HG02943 (cell line): ENCODE measurements around the gene ASB16.
"Not testable (repeated sequence)": the region's sequence is repeated elsewhere in the genome, so short reads cannot be mapped to it uniquely, and the experiment has no call there.

Experiments used
- ATAC-seq: cut with Tn5 transposase; IDR thresholded peaks from one replicate; pipeline ENCODE4 v1.9.1; 2021; ENCODE audit warnings: mild to moderate bottlenecking, low read depth, moderate library complexity; ENCODE audit not compliant: unreplicated experiment

The ASB16 gene

DNA sequence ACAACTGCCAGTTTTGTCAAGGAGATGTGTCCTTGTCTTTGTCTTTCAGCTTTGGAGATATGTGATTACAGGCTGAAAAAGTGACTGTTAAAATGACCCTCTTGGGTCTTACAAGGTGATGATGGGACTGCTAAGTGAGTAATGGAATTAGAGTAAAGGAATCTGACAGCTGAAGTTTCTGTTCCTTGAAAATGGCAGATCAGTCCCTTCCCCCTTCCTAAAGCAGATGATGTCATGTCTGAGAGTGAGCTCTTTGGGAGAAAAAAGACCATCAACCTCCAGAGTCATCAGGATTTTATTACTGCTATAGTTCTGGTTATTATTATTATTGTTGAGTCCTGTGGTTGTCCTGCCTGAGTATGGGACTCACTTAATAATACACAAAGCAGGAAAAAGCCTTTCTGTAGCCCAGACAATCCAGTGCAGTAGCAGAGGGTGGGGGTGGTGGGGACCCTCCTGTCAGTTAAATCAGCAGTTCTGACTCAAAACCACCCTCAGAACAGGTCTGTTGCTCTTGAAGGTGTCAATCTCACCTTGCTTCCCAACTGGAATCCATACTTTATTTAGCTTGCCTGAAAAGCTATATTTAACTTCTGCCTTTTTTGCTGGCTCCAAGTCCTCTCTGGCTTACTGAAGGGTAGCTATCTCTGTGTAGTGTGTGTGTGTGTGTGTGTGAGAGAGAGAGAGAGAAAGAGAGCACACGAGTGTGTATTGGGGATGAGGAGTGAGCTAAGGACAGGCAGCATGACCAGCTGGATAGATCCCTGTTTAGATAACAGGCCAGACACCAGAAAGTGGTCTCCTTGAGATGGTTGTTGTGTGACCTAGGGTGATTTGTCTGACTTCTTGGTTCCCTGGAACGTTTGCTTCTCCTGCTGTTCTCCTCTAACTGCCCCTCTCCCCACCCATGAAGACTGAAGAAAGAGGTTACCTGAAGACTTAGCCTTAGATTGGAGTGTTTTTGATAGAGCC, 23.8 kb upstream of the ASB16 start:
- no peak for ATAC-seq

DNA sequence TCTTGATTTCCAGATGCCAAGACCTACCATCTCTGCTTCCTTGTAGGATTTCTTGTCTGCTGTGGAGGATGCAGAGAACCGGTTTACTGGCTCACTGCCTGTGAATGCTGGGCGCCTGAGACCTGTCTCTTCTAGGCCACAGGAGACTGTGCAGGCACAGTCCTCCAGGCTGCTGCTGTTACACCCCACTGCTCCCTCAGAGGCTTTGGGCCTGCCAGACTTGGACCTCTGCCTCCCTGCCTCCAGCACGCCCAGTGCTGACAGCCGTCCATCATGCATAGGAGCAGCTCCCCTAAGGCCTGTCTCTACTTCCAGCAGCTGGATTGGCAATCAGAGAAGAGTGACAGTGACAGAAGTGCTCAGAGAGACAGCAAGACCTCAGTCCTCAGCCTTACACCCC, 22.7 kb upstream of the ASB16 start:
- no peak for ATAC-seq

DNA sequence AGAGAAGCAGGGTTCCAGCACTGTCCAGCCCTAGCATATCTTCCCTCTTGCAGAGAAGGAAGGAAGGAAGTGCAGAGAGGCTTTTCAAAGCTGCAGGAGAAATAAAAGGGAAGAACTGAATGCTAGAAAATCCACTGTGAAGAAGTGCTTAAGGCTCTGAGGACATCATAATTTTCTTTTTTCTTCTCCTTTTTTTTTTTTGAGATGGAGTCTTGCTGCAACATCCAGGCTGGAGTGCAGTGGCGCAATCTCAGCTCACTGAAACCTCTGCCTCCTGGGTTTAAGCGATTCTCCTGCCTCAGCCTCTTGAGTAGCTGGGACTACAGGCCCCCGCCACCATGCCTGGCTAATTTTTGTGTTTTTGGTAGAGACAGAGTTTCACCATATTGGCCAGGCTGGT, 21.4 kb upstream of the ASB16 start:
- not testable (repeated sequence) for ATAC-seq

DNA sequence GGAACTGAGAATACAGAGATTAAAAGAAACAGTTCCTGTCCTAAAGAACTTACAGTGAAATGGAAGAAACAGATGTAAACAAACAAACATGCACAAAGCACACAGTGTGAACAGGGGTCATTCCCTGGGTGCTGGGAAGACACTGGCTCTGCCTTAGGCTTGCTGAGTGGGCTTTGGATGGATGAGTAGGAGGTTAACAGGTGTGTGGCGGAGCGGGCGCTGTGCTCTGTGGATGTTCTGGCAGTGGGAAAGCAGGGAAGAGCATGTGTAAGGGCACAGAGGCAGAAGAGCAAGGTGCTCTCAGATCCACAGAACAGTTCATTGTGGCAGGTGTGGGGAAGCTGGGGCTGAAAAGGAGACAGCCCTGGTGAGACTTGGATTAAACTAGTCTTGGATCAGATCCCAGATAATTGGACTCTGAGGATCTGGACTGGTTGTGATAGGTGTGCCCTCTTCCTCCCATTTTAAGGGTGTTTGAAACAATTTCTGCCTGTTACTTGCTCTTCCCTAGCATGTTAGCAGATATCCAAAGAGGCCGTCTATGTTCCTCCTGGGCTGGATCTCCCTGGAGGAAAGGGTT, 20.7 kb upstream of the ASB16 start:
- ATAC-seq: no peak

DNA sequence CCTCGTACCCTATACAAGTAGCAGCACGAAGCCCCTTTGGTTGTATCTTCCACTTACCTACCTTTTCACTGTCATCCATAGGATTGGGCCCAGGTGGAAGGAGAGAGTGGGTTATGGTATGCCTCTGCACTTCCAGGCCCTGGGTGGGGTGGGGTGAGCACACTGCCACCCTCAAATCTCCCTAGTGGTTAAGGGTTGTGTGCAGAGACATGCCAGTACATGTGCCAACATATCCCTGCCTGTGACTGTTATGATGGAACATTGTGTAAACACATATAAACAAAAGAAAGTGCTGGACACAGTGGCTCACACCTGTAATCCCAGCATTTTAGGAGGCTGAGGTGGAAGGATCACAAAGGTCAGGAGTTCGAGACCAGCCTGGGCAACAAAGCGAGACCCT, 17.6 kb upstream of the ASB16 start:
- no peak for ATAC-seq

DNA sequence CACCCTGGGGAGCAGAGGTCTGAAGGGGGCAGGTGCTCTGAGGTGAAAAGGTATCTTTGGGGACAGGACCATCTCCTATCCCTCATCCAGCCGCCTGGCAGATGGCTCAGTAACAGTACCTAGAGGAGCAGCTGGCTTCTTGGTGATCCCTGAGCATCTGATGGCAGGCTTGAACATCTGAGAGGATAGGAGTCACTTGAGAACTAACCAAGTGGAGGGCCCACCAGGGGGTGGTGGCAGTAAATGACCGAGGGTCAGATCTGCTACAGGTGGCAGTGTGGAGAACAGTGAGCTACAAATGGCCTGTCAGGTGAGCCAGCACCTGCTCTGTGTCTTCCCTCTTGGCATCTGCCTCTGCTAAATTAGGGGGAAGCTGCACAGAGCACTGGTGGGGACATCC, 15.0 kb upstream of the ASB16 start:
- ATAC-seq: no peak

DNA sequence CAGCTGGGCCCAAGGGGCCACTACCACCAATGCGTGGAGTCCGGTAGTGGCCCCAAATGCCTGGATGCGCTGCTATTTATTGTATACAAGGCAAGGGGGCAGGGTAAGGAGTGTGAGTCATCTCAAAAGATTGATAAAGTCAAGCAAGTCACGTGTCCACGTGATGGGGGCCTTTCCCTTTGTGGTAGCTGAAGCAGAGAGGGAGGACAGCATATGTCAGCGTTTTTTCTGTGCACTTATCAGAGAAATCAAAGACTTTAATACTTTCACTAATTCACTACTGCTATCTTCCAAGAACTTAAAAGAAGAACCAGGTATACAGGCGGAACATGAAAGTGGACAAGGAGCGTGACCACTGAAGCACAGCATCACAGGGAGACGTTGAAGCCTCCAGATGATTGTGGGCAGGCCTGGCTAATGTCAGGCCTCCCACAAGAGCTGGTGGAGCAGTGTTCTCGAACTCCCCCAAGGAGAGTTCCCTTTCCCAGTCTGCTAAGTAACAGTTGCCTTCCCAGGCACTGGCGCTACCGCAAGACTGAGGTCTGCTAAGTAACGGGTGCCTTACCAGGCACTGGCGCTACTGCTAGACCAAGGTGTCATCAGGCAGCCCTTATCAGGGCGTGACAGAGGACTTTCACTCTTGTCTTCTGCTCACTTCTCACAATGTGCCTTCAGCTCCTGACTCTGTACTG, 10.8 kb upstream of the ASB16 start:
- no peak for ATAC-seq

DNA sequence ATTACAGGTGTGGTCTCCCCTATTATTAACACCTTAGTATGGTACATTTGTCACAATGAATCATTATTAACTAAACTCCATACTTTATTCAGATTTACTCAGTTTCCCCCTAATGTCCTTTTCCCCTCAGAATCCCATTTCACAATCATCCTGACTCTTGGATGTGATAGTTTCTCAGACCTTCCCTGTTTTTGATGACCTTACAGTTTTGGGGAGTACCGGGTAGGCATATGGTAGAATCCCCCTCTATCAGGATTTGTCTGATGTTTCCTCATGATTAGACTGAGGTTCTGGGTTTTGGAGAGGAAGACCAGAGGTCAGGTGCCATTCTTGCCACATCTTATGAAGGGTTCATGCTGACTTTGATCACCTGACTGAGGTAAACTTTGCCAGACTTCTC, 6.0 kb upstream of the ASB16 start:
- ATAC-seq: no peak

DNA sequence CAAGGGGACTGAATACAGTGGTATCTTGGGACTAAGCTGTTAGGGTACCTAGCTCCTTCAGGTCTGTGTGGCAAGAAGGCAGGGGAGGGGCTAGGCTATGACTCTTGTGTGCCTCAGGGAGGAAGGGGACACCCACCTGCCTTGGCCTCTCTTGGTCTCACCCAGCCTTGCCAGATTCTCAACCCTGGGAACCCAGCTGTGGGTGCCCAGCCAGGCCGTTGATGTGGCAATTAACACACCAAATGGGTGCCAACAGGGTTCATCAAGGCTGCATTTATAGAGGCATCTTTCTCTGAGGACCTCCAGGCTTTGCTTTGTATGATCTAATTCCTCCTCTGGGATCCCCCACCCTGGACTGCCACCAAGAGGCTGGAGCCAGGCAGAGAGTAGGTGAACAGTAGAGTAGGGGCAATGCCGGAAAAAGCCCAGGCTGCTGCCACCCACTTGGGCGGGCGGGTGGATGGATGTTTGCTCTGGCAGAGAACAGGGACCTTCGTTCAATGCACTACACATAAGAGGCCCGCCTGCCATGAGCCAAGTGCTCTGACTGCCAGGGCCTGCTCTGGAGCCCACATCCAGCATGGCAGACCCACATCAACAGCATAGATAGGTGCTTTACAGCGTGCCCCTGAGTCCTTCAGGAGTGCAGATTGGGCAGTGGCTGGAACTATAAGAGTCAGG, 3.2 kb upstream of the ASB16 start:
- no peak for ATAC-seq

DNA sequence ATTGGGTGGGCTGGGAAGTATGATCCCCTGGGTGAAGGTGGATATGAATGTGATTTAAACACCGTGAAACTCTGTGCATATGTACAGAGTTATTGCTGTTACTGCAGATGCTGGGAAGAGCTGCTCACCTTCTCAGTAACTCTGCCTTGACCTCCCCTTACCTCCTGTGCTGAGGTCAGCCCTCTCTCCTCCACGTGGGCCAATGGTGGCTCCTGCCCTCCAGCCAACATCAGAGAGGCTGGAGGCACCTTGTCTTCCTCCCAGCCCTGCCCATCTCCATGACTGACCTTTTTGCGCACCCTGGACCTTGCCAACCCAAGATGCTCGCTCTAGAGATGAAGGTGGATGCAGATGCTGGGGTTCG, 387 bp upstream of the ASB16 start:
- ATAC-seq: no peak

DNA sequence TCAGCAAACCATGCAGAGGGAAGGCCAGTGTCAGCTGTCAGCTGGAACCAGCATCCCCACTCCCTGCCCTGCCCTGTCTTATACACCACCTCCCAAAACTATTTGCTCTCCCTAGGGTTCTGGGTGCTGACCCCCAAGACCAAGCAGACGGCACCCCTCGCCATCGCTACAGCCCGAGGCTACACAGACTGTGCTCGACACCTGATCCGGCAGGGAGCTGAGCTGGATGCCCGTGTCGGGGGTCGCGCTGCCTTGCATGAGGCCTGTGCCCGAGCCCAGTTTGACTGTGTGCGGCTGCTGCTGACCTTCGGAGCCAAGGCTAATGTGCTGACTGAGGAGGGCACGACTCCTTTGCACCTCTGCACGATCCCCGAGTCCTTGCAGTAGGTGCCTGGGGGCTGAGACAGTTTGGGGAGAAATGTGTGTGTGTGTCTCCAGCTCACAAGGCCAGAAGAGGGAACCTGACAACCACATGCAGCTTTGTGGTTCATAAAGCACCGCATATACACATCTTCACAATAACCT, 1.5 kb downstream of the ASB16 start:
- ATAC-seq: no peak

DNA sequence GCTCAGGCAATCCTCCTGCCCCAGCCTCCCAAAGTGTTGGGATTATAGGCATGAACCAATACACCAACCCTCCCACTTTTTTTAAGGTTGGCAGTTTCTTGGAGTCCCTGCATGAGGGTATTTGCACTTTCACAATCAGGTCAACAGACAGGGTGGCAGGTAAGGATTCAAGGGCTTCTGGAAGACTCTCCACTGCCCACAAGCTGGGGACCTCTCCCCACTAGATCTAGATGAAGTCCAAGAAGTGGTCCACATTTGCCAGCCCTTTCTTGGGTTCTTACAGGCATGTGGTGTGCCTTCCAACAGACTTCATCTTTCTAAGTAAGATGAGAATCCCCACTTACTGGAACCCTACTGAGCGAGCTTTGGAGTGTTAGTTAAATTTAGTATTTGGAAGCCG, 3.9 kb downstream of the ASB16 start:
- no peak for ATAC-seq

DNA sequence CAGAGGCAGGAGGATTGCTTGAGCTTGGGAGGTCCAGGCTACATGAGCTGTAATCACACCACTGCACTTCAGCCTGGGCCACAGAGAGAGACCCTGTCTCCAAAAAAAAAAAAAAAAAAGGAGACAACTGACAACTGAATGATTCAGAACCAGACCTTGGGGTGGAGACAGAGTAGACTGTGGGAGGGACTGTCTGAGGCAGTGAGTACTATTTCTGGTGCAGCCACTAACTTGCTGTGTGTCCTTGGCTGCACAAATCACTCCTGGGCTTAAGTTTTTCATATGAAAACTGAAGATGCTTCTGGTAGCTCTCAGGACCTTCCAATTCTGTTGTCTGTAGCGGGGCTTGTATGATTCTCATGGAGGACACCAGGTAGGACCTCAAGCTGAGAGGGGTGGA, 5.8 kb downstream of the ASB16 start:
- no peak for ATAC-seq

DNA sequence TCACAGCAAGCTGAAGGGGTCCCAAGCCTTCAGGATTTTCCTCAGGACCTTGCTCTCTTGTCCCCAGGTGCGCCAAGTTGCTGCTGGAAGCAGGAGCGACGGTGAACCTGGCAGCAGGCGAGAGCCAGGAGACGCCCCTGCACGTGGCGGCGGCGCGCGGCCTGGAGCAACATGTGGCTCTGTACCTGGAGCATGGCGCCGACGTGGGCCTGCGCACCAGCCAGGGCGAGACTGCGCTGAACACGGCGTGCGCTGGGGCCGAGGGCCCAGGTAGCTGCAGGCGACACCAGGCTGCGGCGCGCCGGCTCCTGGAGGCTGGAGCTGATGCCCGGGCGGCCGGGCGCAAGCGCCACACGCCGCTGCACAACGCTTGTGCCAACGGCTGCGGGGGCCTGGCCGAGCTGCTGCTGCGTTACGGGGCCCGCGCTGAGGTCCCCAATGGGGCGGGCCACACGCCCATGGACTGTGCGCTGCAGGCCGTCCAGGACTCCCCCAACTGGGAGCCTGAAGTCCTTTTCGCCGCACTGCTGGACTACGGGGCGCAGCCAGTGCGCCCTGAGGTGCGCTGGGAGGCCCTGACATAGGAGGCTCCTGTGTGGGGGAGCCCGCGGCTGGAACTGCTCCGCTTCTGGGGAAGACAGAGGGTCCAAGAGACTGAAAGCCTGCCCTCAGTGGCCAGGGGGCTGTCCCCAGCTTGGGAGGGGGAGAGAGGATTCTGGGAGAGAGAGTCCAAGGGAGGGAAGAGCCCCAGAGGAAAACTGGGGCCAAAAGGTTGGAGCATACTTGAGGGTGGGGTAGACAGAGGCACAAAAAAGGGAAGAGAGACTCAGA, 6.4 kb downstream of the ASB16 start:
- no peak for ATAC-seq

DNA sequence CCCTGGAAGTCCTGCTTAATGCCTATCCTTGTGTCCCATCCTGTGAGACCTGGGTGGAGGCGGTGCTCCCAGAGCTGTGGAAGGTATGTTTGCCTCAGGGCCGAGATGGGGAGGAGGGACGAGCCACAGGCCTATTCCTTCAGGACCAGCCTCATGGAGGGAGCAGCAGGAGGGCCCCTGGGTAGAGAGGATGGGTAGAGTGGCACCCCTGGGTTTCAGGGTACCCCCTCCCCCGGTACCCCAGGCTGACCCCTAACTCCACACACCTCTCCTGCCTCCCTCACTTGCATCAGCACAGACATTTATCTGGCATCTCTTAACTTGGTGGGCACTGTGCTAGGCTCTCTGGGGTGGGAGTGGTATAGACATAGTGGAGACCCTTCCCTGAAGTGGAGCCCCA, 7.1 kb downstream of the ASB16 start:
- no peak for ATAC-seq

DNA sequence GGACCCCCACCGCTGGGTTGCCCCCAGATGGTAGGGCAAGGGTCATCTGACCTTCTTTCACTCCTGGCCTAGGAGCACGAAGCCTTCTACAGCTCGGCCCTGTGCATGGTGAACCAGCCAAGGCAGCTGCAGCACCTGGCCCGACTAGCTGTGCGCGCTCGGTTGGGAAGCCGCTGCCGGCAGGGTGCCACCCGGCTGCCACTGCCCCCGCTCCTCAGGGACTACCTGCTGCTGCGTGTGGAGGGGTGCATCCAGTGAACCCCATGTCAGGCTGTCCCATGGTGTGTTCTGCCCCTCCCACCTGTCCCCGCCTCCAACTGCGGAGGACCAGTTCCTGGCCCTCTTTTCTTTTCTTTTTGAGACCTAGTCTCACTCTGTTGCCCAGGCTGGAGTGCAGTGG, 7.6 kb downstream of the ASB16 start:
- ATAC-seq: no peak

DNA sequence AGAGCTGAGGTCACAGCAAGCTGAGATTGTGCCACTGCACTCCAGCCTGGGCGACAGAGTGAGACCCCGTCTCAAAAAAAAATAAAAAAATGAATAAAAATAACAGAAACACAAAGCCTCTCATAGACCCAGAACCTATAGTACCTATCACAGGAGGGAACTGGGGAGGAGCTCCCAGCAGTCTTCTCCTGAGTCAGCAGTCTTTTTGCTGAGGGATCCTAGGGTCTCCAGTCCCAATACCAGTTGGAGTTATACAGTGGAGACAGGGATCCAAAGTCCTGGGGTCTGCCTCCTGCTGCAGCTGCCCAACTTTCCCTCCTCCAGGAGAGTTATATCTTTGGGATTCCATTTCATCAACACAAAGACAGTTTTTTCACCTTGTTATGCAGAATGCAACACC, 12.5 kb downstream of the ASB16 start:
- ATAC-seq: no peak

DNA sequence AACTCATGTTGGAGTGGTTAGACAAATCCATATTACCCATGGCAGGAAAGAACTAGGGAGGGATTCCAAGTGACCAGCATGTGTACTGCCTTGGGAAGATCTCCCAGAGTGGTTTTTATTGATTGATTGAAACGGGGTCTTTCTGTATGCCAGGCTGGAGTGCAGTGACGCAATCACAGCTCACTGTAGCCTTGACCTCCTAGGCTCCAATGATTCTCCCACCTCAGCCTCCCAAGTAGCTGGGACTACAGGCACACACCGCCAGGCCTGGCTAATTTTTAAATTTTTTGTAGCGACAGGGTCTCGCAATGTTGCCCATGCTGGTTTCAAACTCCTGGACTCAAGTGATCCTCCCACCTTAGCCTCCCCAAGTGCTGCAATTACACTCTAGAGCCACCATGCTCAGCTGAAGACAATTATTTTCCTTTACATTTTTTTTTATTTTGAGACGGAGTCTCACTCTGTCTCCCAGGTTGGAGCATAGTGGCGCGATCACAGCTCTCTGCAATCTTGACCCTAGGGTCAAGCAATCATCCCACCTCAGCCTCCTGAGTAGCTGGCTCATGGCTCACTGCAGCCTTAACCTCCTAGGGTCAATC, 13.8 kb downstream of the ASB16 start:
- no peak for ATAC-seq

DNA sequence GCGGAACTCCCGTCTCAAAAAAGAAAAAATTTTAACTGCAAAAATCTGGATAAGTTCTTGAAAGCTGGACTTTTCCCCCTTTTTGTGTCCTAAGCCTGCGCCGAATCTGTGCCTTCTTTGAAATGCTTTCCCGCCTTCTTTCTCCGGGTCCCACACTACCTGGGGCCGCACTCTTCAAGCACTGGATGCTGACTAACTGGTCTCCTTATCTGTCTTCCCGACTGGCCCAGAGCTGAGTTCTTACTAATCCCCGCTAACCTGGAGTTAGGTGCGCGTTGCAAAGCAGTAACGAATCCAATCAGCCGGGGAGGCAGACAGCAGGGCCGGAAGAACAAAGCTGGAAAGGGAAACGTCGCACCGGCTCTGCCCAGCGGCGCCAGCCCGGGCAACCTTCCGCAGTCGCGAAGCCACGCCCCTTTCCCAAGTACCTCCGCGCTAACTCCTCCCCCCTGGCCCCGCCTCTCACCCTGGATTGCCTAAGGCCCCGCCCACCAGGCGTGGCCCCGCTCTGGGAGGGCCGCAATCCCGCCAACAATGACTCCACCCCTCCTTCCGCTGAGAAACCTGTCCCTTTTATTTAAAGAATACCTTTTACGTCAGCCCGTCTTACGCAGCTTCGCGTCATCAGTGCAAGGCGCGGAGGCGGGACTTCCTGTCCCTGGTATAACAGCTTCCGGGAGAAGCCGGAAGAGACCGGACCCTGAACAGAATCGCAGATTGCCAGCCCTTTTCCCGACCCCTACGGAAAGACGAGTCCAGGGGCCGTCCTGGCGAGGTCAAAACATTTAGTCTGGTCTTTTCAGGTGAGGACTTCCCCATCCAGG, 16.0 kb downstream of the ASB16 start, which contains the start of gene TMUB2:
Gene TMUB2, plus strand, starts transcription at position 666 of the 824 bp plus-strand sequence. CDS start 737 bp downstream, outside the sequence.
- peak; percentile 89 for ATAC-seq
